Stomach (tissue), 4 donors: ENCODE data around the gene ABT1.

Experiments used
- EP300 ChIP-seq: sonication (generic); formaldehyde crosslinking; IDR thresholded peaks from one replicate; pipeline ENCODE4 v1.6.1; 2017; ENCODE audit warnings: antibody characterized with exemption
- POLR2A ChIP-seq, 4 donors: fragments of 450-650 bp; IDR thresholded peaks; one replicate each; pipeline ENCODE4 v1.6.1; 2016; ENCODE audit warnings: antibody characterized with exemption in 4 of 4, control low read depth in 2 of 4, mild to moderate bottlenecking in 1 of 4, moderate library complexity in 1 of 4
- POLR2AphosphoS5 ChIP-seq, 3 donors: sonication (generic); formaldehyde crosslinking; IDR thresholded peaks; one replicate each; pipeline ENCODE4 v1.6.1; 2016; ENCODE audit warnings: antibody characterized with exemption in 3 of 3
- TF ChIP-seq, protein P1 (sequence below), 7 experiments: fragments of 450-650 bp in 4 of 7; fragments of 200-600 bp in 3 of 7; sonication (generic) in 3 of 7; IDR thresholded peaks; one replicate each; pipeline ENCODE4 v1.5.1; 2016 to 2019; ENCODE audit warnings: antibody characterized with exemption in 7 of 7, control low read depth in 2 of 7, mild to moderate bottlenecking in 1 of 7

DNA sequence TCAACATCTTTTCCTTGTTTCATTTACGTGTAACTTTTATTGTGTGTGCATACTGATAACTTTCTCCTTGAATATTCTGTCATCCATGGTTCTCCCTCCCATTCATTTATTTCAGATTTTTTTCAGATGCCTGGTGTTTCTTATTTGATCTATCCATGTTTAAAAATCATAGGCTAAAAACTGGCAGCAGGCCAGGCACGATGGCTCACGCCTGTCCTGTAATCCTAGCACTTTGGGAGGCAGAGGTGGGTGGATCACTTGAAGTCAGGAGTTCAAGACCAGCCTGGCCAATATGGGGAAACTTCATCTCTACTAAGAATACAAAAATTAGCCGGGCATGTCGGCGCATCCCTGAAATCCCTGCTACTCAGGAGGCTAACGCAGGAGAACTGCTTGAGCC is 31.1 kb downstream of the ABT1 start:
- TF ChIP-seq, protein P1, sequence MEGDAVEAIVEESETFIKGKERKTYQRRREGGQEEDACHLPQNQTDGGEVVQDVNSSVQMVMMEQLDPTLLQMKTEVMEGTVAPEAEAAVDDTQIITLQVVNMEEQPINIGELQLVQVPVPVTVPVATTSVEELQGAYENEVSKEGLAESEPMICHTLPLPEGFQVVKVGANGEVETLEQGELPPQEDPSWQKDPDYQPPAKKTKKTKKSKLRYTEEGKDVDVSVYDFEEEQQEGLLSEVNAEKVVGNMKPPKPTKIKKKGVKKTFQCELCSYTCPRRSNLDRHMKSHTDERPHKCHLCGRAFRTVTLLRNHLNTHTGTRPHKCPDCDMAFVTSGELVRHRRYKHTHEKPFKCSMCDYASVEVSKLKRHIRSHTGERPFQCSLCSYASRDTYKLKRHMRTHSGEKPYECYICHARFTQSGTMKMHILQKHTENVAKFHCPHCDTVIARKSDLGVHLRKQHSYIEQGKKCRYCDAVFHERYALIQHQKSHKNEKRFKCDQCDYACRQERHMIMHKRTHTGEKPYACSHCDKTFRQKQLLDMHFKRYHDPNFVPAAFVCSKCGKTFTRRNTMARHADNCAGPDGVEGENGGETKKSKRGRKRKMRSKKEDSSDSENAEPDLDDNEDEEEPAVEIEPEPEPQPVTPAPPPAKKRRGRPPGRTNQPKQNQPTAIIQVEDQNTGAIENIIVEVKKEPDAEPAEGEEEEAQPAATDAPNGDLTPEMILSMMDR (IDR thresholded peaks at IDR 0.05): no peak
- no peak for TF ChIP-seq POLR2A (IDR thresholded peaks at IDR 0.05)
- TF ChIP-seq POLR2AphosphoS5 (IDR thresholded peaks at IDR 0.05): no peak
- TF ChIP-seq EP300: no peak
